ENCODE measurements around the gene RAD51B.
"Not testable (repeated sequence)": the region's sequence is repeated elsewhere in the genome, so short reads cannot be mapped to it uniquely, and the experiment has no call there.

The RAD51B gene

DNA sequence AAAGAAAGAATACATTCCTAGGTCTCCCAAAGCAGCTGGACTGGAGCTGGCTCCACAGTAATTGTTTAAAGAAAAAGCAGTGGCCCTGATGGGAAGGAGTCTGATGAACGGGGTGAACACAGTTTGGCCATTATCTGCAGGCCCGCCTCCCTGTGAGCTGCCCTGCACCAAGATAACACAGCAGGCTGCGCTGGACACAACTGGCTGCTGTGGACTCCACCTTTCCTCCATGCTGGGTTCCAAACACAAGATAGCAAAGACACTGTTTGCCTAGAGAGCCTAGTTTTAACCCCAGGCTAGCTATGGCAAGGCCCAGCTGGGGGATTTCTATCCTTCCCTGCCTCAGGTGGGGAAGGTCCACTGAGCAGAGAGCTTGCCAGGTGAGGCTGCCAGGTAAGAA is 938.7 kb downstream of the RAD51B start:
- DNase-seq (ENCODE audit: extremely low spot score, insufficient read length, low read depth) (no peak), FAIRE-seq (no peak)

DNA sequence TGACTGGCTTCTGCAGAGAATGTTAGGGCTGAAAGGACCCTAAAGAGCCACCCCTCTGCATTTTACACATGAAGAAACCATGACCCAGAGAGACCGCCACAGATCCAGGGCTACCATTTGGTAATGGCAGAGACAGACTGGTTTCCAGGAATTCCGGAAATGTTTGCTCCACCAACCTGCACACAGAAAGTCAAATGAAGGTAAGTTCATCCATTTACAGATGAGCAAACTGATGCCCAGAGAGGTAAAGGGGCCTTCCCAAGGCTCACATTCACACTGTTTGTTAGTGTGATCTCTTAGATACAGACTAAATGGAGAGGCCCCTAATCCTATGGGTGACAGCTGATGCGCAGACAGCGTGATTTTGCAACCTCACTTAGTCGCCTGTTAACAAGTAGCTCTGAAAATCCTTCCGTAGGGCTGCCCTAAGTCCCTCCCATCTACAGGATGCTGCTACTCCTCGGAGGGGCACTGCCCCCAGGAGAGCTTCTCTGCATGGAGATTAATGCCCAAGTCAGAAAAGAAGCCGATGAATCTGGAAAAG is 939.5 kb downstream of the RAD51B start:
- DNase-seq (ENCODE audit: extremely low spot score, insufficient read length, low read depth): no peak
- no peak for FAIRE-seq

DNA sequence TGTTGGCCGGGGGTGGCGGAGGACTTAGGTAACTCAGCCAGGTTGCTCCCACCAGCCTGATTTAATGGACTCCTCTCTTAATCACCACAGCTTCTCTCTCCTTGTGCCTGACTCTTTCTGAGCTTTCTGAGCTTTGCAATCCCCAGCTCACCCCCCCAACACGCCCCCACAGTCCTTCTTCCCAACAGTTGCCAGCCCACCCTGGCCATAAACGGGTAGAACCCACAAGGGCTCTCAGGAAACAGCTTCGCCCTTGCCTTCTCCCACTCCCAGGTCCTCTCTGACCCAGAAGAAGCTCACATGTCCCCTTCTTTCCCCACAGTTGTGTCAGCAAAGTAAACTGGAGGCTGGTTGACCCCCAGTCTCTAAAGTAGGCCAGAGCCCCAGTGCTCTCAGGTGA is 940.4 kb downstream of the RAD51B start:
- DNase-seq (ENCODE audit: extremely low spot score, insufficient read length, low read depth): no peak
- no peak for FAIRE-seq

DNA sequence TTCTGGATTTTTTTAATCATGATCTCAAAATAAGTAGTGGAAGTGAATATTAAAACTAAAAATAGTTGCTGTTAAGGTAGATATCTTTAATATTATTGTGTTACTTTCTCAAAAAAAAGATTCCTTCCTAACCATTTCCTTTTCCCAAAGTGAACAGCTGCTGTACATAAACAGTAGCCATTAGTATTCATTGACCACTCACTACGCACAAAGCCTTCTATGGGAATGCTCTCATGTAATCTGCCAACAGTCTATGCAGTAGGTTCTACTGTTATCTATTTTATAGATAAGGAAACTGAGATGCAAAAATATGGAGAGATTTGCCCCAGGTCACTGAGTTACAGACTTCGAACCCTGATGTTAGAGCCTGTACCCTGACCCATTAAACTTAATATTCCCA is 941.2 kb downstream of the RAD51B start:
- FAIRE-seq (no peak), DNase-seq (ENCODE audit: extremely low spot score, insufficient read length, low read depth) (no peak)

DNA sequence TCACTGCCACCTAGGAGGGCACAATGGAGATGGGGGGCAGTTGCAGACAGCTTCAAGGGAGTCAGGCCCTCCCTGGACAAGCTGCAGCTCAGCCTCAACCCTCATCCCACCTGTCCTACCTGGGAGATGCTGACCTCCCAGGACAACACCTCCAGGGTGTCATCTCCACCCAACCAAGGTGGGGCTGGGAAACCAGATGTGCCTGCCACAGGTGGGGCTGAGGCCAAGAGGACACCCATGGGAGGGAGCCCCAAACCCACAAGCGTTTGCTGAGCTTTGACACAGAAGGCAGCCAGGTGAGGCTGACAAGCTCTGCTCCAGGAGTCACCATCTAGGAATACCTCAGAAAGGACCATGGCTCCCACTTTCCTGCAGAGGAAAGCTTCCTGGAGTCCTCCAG is 941.8 kb downstream of the RAD51B start:
- no peak for DNase-seq (ENCODE audit: extremely low spot score, insufficient read length, low read depth)
- no peak for FAIRE-seq

DNA sequence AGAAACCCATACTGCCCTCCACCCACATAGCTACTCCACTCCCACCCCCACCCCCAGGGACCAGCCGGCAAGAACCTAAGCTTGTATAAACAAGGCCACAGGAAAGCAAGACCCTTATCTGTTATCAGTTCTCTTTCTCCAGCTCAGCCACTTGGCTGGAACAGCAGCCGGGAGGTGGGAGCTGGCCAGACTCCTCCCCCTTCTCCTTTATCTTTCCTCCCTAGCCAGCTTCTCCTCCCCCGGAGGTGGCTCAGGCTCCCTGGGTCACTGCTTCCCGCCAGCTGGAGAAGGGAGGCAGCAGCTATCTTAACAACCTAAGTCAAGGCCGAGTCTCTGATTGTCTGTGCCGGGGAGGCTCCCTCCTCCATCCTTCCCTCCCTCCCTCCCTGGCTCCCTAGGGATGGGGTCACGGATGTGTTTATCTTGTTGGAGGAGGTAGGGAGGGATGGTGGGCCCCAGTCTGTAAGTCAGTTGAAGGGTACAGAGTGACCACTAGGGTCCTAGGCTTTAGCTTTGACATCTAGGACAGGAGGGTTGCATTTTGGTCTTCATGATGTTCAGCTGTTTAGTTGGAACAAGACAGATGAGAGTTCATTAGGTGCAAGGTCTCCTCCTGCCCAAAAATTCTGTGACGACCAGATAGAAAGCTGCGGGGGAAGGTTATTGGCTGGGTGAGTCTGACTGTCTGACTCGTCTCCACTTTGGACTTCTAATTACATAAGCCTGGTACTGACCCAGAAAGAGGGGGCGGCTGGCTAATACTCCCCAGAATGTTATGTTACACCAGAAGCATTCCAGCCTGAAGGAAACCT is 943.6 kb downstream of the RAD51B start:
- no peak for FAIRE-seq
- no peak for DNase-seq (ENCODE audit: extremely low spot score, insufficient read length, low read depth)

DNA sequence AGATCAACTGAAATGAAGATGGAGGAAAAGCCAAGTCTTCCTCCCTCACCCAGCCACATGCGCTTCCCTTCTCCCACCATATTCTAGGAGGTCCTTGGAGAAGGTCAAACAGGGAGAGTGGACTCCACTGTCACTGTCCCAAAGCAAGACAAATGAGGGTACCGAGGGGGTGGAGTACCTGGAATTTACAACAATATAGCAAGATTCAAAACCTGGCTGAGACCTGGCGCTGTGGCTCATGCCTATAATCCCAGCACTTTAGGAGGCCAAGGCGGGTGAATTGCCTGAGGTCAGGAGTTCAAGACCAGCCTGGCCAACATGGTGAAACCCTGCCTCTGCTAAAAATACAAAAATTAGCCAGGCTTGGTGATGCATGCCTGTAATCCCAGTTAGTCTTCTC is 944.3 kb downstream of the RAD51B start:
- DNase-seq (ENCODE audit: extremely low spot score, insufficient read length, low read depth); FAIRE-seq: not testable (repeated sequence)

DNA sequence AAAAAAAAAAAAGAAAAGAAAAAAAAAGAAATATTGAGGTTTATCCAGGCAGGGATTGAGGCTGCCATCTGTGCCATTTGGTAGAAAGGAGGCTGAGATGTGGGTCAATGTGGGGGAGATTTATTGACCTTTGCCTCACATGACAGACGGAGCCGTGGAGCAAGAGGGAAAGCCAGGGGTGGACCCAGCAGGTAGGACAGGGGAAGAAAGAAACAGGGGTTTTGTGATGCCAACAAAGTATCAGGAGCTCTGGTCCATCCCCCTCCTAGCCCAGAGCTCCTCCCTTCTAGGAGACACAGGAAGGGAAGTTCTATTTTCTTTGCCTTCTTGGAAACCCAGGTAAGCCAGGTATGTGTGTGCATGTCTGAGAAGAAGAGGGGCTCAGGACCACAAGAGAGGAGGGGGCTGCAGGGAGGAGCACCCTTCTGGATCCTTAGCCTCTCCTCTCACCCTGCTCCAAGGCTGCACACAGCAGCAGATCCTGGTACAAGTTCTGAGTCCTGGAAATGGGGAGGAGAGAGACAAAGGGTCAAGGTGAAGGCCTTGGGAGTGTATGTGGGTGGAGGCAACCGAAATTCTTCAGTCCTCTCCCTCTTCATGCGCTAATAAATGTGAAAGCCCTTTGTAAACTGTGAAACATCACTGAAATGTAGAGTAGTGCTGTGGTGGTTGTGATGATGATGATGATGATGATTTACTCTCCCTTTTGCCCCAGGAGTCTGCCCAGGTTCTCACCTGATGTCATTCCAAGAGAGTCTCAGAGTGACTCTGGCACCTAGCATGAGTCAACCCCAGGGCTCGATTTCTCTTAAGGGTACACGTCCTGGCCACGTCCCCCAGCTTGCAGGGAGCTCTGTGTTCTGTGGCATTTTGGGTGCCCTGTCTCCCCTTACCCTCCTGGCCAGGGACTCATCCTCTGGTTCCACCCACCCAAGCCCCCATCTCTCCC is 947.0 kb downstream of the RAD51B start:
- no peak for FAIRE-seq

DNA sequence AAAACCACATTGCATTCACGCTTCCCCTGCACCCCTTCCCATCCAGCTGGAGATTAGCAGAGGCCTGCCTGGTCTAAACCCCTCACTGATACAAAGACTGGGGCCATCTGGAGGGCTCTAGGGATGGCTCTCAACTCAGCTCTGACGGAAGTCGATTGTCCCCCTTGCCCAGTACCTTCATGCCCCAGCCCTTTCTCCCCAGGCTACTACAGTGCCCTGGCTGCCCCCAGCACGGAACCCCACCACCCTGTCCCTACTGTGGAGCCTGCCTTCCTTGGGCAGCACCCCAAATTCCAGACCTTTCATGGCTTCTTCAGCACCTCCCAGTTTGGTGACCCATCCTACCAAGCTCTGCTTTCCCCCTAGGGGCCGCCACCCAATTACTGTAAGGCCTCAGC is 947.7 kb downstream of the RAD51B start:
- no peak for DNase-seq (ENCODE audit: extremely low spot score, insufficient read length, low read depth)
- no peak for FAIRE-seq

More for the DNA sequence above, 947.0 kb downstream of the RAD51B start:
- no peak for DNase-seq (ENCODE audit: extremely low spot score, insufficient read length, low read depth)

DNA sequence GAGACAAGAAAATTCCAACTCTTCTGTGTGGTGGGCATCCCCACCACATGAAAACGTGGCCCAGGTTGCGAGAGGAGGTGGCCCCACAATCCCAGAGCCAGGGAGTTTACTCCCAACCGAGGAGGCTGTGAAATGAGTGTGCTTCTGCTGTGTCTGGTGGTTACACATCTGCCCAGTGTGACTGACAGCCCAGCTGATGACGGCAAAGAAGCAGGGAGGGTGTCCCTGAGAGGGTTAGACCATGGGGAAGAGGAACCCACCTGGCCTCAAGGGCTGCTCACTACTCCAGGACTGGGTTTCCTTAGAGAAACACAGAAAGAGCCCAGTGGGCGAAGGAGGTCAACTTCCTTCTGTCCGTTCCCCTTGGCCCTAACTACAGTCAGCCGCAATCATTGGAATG is 948.7 kb downstream of the RAD51B start:
- DNase-seq (ENCODE audit: extremely low spot score, insufficient read length, low read depth) (no peak), FAIRE-seq (no peak)

DNA sequence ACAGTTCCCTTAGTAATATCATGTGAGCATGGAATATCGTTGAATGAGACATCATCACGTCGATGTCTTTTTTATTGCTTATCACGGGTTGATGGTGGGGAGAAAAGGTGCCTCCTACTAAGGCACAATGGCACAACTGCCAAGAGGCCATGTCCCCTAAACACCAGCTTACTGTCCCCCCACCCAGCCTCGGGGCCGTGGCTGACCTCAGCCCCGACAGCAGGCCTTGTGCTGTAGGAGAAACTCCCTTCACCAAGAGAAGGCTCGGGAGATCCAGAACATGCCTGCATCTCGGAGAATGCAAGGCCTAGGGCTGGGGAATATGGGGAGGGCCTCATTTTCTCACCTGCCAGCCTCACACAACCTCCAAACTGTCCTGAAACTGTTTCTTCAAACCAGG is 950.5 kb downstream of the RAD51B start:
- DNase-seq (ENCODE audit: extremely low spot score, insufficient read length, low read depth) (no peak), FAIRE-seq (no peak)

DNA sequence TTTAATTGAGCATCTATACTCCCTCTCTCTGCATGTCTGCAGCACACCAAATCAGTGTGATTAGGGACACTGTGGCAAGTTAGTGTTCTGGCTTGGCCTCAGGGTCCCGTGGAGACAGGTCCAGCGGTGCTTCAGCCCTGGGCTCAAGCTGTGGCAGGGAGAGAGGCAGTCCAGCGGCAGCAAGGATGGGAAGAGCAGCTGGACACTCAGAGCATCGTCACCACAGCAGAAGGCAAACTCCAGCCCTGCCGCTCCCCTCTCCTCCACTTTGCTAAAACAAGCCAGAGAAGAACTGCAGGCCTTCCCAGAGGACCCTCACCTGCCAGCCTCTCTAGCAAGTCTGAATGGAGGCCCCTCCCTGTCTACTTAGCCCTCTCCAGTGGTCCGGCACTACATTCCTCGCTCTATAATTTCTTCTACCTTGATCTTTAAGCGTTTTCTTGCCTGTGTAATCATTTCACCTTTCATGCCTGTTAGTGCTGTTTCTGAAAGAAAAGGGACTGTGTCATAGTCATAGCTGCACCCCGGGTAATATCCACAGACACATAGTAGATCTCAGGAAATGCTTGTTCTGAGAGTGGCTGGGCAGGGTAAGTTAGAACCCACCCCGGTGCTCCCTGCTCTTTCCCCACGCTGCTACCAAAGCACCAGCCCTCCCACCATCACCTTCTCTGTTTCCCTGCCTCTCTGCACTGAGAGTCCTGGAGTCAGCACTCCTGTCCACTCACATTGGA is 951.1 kb downstream of the RAD51B start:
- no peak for FAIRE-seq
- no peak for DNase-seq (ENCODE audit: extremely low spot score, insufficient read length, low read depth)

DNA sequence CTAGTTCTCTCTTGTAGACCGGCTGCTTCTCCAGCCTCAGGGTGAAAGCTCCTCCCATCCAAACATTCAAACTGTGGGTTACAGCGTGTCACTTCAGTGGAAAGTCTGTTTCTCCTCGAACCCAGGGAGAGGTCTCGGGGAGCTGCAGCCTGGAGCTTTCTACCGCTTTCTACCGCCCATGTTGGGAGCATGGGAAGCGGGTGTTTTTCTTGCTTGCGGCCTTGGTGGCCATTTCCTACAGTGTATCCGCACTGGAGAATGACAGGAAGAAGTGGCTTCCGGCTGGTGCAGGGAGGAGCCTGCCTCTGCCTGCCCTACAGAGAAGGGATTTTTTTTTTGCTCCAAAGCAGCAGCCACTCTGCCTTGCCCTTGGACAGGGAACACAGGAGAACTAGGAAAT is 952.1 kb downstream of the RAD51B start:
- FAIRE-seq: no peak

DNA sequence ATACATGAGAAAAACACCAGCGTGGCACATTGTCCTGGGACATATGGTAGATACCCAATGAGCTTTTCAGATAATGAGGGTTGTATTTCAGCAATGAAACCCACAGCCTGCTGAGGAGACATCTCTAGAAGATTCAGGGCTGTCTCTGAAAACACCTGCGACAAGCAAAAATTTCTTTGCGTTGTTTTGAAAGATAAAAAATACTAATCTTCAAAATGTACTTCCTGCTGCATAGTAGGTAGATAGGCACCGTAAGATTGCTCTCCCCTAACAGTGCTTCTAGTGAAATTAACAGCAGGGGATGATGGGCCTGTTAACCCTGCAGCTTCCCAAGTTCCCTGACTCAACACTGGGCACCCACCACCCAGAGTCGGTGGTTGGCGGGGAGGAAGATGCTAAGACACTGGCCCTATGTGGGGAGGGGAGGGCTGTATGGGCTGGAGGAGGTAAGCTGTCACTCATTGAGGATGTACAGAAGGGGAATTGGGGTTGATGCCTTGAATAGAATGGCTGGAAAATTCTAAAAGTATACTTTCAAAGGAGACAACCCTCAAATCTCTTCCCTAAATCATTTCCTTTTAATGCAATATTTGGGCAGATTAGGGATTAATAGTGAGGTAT is 953.3 kb downstream of the RAD51B start:
- DNase-seq (ENCODE audit: extremely low spot score, insufficient read length, low read depth) (no peak), FAIRE-seq (no peak)

More for the DNA sequence above, 952.1 kb downstream of the RAD51B start:
- no peak for DNase-seq (ENCODE audit: extremely low spot score, insufficient read length, low read depth)

DNA sequence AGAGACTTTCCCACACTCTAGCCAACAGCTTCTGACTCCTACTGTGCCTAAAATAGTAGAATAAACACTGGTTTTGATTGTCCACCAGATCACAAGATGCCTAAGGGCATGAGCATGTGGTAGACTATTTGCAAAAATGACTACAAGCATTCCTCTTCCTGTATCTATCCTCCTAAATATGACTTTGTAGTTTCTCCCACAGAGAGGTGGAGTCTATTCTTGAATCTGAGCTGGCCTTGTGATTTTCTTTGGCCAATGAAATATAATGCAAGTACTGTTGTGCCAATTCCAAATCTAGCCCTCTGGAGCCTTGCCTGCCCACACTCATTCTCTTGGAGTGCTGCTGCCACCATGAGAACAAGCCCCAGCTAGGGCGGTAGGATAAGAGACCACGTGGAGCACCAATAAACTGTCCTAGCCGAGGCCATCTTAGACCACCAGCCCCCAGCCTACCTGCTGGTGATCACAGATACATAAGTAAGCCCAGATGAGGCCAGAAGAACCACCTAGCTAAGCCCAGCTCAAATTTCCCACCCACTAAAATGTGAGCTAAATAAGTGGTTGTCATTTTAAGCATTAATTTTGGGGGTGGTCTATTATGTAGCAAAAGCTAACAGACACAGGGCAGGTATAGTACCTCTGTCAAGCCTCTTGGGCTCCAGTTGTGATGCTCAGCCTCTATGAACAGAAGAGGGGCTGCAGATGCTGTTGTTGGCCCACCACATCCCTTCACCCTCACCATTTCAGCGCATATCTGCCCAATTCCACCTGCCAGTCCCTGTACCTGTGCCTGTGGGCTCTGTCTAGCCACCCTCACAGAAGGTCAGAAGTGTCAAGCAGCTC is 955.4 kb downstream of the RAD51B start:
- no peak for DNase-seq (ENCODE audit: extremely low spot score, insufficient read length, low read depth)
- FAIRE-seq: no peak

DNA sequence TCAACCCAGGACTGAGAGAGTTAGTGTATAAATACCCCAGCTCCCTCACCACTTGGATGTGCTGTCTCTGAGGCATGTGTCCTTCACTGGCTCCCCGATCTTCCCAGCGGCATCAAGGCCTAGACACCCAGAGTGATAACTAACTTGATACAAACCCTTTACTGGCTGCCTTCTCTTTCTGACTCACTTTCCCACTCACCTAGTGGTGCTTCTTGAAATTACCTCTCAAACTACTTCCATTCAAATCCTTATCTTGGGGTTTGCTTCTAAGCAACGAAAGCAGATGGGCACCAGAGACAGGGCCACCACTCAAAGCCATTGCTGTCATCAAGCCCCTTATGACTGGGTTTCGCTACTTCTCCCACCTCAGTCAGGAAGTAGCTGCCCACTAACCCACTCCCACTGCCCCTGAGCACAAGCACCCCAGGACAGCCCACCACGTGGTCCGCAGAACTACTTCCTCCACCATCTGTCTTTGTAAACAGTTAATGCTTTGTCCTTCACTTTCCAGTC is 956.1 kb downstream of the RAD51B start:
- no peak for FAIRE-seq

DNA sequence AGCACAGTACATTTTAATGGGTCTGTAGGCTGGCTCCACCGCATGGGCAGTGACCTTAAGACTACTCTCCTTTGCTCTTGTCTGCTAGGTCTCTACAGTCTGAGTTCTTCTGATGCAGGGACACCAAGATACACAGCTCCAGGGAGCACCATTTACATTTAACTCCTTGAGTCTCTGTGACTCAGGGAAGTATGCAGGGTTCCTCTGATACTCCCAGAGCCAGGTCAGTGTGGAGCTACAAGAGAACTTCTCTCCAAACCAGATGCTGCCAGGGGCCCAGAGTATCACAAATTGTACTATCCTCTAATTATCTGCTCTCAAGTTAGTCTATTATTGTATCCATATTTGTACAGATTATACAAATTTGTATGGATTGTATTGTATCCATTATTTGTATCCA is 958.1 kb downstream of the RAD51B start:
- FAIRE-seq: no peak

More for the DNA sequence above, 956.1 kb downstream of the RAD51B start:
- no peak for DNase-seq (ENCODE audit: extremely low spot score, insufficient read length, low read depth)

More for the DNA sequence above, 958.1 kb downstream of the RAD51B start:
- DNase-seq (ENCODE audit: extremely low spot score, insufficient read length, low read depth): no peak

All from GM18507 (cell line).